Stimulated activated CD4-positive, alpha-beta T cell treated with anti-CD3 and anti-CD28 coated beads, Interleukin-1b, Interleukin-23, amount 100 ng/mL, for 48 hours (primary cell): ENCODE data around the gene PGRMC2.

ENCODE experiments used
- DNase-seq: peaks from one replicate; pipeline ENCODE4 v3.0.0-alpha.2; 2020

PGRMC2 gene, protein sequence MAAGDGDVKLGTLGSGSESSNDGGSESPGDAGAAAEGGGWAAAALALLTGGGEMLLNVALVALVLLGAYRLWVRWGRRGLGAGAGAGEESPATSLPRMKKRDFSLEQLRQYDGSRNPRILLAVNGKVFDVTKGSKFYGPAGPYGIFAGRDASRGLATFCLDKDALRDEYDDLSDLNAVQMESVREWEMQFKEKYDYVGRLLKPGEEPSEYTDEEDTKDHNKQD

DNA sequence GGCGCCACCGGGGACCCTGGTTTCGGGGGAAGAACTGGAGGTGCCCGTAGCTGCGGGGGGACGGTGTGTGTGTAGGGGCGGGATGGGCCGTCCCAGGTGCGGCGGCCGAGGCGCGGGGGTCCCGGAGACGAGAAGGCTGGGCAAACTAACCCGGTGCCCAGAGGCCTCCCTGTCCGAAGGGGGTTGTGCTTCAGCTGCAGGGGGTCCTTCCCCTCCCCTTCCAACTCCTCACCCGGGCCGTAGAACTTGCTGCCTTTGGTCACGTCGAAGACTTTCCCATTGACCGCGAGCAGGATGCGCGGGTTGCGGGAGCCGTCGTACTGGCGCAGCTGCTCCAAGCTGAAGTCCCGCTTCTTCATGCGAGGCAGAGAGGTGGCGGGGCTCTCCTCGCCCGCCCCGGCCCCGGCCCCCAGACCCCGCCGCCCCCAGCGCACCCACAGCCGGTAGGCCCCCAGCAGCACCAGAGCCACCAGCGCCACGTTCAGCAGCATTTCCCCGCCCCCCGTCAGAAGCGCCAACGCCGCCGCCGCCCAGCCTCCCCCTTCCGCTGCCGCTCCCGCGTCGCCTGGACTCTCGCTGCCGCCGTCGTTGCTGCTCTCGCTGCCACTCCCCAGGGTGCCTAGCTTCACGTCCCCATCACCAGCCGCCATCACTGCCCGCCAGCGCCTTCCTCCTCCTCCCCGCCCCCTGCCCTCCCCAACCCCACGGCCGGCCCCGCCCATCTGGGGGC, at the start of gene PGRMC2:
PGRMC2 (minus strand) TSS at position 673 of the 730 bp plus-strand sequence; CDS start at position 650, 23 bp downstream.
- no peak for DNase-seq

DNA sequence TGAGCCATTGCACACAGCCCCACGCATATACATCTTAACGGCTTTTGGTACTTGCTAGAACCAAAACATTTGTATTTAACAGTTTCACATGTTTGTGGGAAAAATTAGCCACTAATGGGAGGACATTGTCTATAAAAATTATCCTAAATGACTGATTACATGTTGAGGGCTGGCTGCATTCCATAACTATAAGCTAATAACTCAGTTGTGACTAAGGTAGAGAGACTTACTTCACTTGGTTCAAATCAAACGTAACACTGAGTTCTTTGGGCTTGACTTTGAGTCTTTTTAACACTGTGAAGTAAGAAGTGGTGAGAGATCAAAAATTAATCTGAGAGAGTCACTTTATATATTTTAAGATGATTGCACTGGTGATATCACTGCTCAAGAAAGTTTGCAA, 47.9 kb upstream of the PGRMC2 start:
- no peak for DNase-seq

GRCh38 chr4:128334256-128334655, 46.6 kb upstream of the PGRMC2 start:
- no peak for DNase-seq

DNA sequence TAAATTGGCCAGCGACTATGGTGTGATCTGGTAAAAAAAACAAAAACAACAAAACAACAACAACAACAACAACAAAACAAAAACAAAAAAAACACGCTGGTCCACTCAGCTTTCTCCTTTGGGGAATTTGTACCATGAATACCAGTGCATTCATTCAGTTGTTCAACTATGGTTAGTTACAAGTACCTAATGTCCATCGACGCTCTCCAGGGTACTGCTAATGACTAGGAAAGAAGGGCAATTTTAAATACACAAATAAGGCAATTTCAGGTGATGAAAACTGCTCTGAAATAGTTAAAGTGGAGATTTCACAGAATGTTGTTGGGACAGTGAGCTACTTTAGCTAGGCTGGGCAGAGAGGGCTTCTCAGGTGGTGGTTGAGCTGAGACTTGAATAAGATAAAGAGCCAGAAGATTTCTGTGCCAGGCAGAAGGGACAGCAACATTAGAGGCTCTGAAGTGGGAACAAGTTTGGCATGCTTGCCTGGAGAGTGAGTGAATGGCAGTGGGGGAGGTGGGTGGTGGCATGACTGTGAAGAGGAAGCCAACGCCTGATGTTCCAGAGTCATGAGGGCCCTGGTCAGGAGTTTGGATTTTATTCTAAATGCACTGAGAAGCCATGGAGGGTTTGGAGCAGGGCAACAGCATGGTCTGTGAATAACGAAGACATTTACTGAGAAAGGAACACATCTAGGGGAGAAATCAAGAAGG, 45.9 kb upstream of the PGRMC2 start:
- DNase-seq, result no peak

DNA sequence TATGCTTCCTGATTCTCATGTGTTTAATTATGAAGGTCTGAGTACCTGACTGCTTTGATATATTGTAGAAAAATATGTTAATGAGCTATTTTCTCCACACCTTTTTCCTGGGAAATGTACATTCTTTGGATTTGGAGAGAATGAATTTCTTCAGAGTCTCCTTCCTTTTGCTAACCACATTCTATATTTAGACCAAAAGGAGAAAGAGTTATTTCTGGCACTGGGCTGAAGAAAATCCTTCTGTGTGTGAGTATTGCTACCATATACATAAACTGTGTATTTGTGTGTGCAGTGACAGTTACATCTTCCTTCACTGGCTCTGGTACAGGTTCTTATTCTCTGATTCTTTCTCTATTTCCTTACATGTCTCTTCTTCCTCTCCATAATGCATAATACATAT, 44.5 kb upstream of the PGRMC2 start:
- no peak for DNase-seq

- DNase-seq, result no peak
Observed at GRCh38 chr4:128329638-128330037, 42.0 kb upstream of the PGRMC2 start.

GRCh38 chr4:128328106-128328505, 40.5 kb upstream of the PGRMC2 start:
- DNase-seq, result no peak

GRCh38 chr4:128323401-128323800, 35.8 kb upstream of the PGRMC2 start:
- DNase-seq, result no peak

DNA sequence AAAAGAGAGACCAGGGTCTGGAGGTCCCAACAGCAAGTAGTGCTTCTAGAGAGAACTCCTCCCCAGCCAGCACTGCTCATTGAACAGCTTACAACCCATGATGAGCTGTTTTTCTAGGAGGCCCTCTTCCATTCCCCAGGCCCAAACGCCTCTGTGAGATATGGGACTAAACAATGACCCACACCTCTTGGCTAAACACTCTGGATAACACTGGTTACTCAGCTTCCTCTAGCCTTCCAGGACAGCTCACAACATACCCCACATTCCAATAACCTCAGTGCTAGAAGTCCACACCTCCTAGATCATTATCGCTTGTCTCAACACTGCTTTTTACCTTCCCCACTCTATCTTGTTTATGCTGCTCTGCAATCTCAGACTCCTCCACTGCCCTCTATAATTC, 35.4 kb upstream of the PGRMC2 start:
- DNase-seq, result no peak

DNA sequence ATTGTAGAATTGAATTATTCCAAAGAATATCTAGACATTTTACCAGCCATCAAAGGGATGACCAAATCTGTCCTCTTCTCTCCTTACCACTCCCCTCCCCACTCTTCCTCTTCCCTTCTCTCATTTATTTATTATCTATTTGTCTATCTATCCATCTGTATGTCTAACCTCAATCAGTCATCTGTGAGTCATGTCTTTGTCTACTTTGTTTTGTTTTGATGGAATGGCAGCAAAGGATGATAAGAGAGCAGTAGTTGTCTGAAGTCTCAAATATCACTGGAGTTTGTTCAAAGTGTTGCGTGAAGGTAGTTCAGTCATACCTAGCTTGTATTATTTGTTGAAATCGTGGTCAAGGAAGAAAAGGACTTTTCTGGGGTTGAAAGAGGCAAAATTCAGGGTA, 34.7 kb upstream of the PGRMC2 start:
- DNase-seq, result no peak

- DNase-seq, result no peak
Observed at GRCh38 chr4:128320656-128321055, 33.0 kb upstream of the PGRMC2 start.

- no peak for DNase-seq
Observed at GRCh38 chr4:128315756-128316520, 28.3 kb upstream of the PGRMC2 start.

DNA sequence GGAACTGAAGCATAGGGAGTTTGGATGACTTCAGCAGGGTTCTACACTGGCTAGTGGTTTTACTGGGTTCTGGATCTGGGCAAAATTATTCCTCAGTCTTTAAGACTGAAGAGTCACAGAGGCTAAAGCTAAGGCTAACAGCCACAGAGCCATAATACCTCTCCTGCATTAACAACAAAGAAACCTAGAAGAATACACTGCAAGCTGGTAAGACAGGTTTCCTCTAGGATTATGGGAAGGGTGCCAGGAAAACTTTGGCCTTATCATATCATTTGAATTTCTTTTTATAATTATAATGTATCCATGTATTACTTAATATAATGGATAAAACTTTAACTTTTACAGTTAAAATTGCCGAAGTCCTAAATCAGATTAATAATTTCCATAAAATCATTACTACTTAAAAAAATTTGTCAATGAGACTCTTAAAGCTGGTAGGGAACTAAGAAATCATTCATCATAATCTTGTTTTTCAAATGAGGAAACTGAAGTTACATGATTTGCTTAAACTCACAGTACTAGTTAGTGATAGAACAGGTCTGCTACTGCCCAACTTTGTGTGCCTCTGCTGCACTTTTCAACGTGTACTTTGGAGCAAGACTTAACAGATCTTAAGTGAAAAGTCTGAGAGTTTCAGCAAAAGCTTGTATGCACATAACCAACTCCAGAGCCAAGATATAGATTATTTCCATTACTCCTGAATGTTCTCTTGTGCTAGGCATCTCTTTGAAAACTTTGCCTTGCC, 24.2 kb upstream of the PGRMC2 start:
- DNase-seq, result no peak

DNA sequence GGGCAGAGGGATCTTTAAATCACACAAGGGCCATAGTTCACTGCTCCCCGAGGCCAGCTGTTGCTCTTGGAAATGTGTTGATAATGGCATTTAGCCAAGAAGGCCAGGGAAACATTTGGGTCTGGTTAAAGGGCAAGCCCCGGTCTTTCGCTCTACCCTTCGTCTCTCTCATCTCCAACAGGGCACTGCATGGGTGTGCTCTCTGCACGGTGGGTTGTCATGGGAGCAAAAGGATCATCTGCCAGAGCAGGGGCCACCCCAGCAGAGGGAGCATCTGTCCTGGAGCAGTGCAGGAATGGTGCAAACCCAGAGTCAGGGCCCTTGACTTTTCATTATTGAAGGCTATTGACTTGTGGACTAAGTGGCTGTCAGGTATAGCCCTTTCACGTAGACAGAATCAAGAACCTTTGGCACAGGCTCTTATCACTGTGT, 22.7 kb upstream of the PGRMC2 start:
- no peak for DNase-seq

- DNase-seq, result no peak
Observed at GRCh38 chr4:128309585-128309984, 22.0 kb upstream of the PGRMC2 start.

DNA sequence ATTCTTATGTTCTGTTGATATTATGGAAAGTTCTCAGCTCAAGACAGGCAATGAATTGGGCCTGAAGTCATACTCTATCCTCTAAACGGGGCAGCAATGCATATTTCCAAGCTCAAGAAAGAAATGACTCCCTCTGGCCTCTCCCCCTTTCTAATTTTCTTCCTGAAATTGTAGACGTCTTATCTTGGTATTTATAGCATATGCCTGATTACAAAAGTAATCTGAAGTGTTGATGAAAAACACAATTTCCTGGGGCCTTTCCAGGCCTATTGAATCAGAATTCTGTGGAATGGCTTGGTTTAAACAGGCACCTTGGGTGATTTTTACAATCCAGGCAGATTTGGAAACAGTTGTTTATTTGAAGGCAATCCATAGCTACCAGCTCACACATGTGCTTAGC, 21.4 kb upstream of the PGRMC2 start:
- no peak for DNase-seq

DNA sequence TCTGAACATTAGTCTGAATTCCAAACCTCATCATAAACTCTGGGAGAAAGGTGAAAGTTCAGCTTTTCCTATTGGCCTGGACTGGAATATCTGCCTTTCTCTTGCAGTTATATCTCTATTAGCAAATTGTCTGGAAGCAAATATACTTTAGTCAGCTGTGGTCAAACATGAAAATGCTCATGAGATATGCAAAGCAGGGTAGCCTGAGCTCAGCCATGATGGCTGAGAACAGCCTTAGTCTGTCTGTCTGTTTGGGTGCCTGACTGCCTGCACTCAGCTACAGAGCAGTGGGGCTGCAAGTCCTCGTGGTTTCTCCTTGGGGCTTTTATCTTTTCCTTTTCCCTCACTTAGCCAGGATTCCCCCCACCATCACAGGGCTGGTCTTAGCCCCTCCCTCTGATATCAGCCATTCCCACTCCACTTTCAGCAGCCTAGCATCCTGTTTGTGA, 19.5 kb upstream of the PGRMC2 start:
- no peak for DNase-seq

GRCh38 chr4:128305942-128306341, 18.3 kb upstream of the PGRMC2 start:
- no peak for DNase-seq

- DNase-seq, result no peak
Observed at GRCh38 chr4:128303986-128304385, 16.4 kb upstream of the PGRMC2 start.

DNA sequence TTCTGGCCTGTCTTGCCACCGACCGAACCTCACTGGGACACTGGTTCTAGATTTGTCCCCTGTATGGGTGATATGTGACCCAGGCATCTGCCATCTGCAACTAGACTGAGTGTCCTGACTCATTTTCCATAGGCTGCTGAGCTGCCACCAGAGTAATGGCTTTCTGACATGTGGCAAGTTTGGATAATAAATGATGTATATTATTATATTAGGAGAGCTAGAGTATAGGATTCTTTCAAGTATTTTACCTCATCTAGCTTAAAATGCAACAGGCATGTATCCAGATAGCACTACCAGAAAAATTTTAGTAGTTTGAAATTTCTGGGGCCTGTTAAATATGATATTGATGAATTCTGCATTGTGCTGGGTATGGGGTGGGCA, 15.8 kb upstream of the PGRMC2 start:
- DNase-seq, result no peak

GRCh38 chr4:128301979-128302378, 14.4 kb upstream of the PGRMC2 start:
- DNase-seq, result no peak

DNA sequence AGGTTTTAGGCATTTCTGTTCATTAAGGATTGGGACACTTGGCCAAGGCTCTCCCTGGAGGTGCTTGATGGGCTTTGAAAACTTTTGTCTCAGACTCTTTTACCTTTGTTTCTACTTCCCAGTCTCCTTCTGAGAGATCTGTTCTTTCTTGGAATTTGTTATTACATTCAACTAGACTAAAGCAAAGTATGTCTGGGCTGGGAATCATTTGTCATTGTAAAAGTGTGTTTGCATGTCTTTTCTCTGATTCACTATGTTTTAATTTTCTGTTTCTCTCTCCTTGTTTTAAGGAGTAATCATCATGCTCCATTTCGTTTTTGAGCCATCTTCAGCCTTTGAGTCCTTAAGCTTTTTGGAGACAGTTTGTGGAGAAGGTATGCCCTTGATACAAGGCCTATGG, 12.2 kb upstream of the PGRMC2 start:
- no peak for DNase-seq

- DNase-seq, result no peak
Observed at GRCh38 chr4:128298852-128299251, 11.2 kb upstream of the PGRMC2 start.
